Nephron progenitor cell (in vitro differentiated cells): ENCODE results near the gene PI4KA.
A peak's percentile ranks its signal among the peaks of the same experiment; 100 is the strongest.

Source experiments
- DNase-seq: peaks from one replicate; pipeline ENCODE4 v3.0.0; 2021
- H3K27ac Mint-ChIP-seq: 2 replicates; pipeline ENCODE4 v1.8.0; 2021; ENCODE audit warnings: mild to moderate bottlenecking, moderate library complexity, mixed read lengths
- H3K27me3 Mint-ChIP-seq: 2 replicates; pipeline ENCODE4 v1.8.0; 2021; ENCODE audit warnings: mild to moderate bottlenecking, low read depth, mixed read lengths; ENCODE audit not compliant: poor library complexity
- H3K36me3 Mint-ChIP-seq: 2 replicates; pipeline ENCODE4 v1.8.0; 2021; ENCODE audit warnings: low read depth, mixed read lengths
- H3K4me1 Mint-ChIP-seq: 2 replicates; pipeline ENCODE4 v1.8.0; 2021; ENCODE audit warnings: mixed read lengths
- H3K4me3 Mint-ChIP-seq: 2 replicates; pipeline ENCODE4 v1.8.0; 2021; ENCODE audit warnings: mild to moderate bottlenecking, moderate library complexity, mixed read lengths
- H3K9me3 Mint-ChIP-seq: 2 replicates; pipeline ENCODE4 v1.8.0; 2021; ENCODE audit warnings: mild to moderate bottlenecking, moderate library complexity, mixed read lengths
- TF ChIP-seq, protein P1 (sequence below): fragments of 200-600 bp; sonication (generic); IDR thresholded peaks from 2 replicates; pipeline ENCODE4 v1.5.0; 2021; ENCODE audit warnings: antibody characterized with exemption

Gene PI4KA

DNA sequence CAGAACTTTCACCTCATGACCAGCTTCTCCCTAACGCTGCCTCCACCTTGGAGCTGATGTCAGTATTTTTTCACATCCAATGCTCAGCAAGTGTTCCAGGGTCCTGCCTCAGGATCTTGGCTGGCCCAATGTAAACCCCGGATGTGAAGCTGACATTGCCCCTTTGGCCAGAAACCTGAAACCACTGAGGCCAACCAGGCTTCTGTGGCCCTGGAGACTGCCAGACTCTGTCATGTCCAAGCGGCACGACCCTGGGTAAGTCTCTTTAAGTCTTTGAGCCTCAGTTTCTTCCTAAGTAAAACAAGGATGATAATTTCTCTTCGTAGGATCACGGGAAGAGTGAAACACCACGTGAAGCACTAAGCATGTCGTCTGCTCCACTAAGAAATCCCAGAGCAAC is 61.9 kb downstream of the PI4KA start:
- peaks cover 59% of the 10 kb centered on the region for H3K36me3 Mint-ChIP-seq
- peaks cover 12% of the 10 kb centered on the region for H3K4me1 Mint-ChIP-seq
- no peak overlapping the region for H3K27ac Mint-ChIP-seq
- TF ChIP-seq, protein P1, sequence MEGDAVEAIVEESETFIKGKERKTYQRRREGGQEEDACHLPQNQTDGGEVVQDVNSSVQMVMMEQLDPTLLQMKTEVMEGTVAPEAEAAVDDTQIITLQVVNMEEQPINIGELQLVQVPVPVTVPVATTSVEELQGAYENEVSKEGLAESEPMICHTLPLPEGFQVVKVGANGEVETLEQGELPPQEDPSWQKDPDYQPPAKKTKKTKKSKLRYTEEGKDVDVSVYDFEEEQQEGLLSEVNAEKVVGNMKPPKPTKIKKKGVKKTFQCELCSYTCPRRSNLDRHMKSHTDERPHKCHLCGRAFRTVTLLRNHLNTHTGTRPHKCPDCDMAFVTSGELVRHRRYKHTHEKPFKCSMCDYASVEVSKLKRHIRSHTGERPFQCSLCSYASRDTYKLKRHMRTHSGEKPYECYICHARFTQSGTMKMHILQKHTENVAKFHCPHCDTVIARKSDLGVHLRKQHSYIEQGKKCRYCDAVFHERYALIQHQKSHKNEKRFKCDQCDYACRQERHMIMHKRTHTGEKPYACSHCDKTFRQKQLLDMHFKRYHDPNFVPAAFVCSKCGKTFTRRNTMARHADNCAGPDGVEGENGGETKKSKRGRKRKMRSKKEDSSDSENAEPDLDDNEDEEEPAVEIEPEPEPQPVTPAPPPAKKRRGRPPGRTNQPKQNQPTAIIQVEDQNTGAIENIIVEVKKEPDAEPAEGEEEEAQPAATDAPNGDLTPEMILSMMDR: no peak
- H3K4me3 Mint-ChIP-seq: no peak overlapping the region
- no peaks in the 10 kb centered on the region for H3K9me3 Mint-ChIP-seq
- peaks cover 2% of the 10 kb centered on the region for H3K27me3 Mint-ChIP-seq
- DNase-seq: no peak

DNA sequence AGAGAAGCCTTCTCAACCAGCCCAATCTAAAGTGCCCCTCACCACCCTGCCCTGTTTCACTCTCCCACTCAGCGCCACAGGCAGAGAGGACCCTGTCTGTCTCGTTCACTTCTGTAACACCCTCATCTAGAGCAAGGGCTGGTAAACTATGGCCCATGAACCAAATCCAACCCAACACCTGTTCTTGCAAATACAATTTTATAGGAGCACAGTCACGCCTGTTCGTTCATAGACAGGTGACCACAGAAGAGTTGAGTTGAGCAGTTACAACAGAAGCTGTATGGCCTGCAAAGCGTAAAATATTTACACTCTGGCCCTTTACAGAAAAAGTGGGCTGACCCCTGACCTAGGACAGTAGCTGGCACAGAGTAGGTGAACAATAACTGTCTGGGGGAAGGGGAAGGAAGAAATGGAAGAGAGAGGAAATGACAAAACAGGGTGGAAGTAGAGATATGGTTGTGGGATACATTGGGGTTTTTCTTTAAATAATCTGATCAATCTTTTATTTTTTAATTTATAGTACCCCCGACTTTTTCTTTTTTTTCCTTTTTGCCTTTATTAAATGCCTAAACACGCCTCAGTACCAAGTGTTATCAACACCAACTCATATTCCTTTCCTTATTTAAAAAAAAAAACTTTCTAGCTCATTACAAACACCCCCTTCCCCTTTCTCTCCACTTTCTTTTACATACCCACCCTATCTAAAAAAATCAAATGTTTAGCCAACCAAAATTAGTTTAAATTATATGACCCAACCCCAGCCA is 63.8 kb downstream of the PI4KA start:
- Mint-ChIP-seq H3K4me1 (peaks cover 12% of the 10 kb centered on the region), H3K36me3 (peaks cover 62% of the 10 kb centered on the region), H3K27me3 (peaks cover 2% of the 10 kb centered on the region)

GRCh38 chr22:20793748-20794649 is 64.6 kb downstream of the PI4KA start:
- H3K36me3 Mint-ChIP-seq: peaks cover 54% of the 10 kb centered on the region

More for the DNA sequence above, 63.8 kb downstream of the PI4KA start:
- Mint-ChIP-seq H3K27ac (peak overlapping the region; percentile 34), H3K4me3 (no peak overlapping the region), H3K9me3 (no peaks in the 10 kb centered on the region)
- TF ChIP-seq, protein P1: no peak
- no peak for DNase-seq

DNA sequence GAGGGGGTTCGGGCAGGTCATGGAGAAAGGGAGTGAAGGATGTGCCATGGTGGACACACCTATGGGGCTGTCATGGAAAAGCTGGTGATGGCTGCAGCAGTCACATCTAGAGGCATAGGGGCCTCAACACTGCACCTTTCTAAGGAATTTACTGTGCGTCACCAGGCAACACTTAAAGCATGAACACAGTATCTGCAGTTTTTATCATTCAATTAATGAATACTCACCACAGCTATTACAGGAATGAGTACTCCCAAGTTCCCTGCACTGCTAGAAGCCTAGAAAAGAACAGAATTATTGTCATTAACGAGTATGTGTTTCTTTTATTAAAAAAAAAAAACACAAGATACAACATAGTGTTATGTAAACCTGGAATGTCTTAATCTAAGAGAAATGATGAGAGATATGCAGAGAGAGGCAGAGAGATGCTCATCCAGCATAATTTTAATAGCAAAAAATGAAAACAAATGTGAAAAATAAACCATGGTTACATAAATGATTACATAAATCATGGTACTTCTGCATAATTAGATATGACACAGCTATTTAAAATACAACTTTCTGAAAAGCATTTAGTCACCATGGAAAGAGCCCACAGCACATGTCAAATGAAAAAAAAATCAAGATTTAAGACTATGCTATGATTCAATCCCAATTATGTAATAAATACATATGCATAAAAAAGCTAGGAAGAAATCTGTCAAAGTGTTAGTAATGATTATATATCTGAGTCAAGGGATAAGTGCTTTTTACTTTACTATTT is 65.5 kb downstream of the PI4KA start:
- Mint-ChIP-seq H3K4me3 (no peak overlapping the region), H3K36me3 (peaks cover 46% of the 10 kb centered on the region), H3K9me3 (no peaks in the 10 kb centered on the region), H3K27me3 (peaks cover 2% of the 10 kb centered on the region), H3K27ac (no peak overlapping the region), H3K4me1 (peaks cover 12% of the 10 kb centered on the region)
- TF ChIP-seq, protein P1: no peak
- DNase-seq: no peak

More at GRCh38 chr22:20793748-20794649, 64.6 kb downstream of the PI4KA start:
- Mint-ChIP-seq H3K27ac (peak overlapping the region; percentile 34), H3K4me1 (peaks cover 12% of the 10 kb centered on the region), H3K9me3 (no peaks in the 10 kb centered on the region), H3K4me3 (no peak overlapping the region), H3K27me3 (peaks cover 2% of the 10 kb centered on the region)
- TF ChIP-seq, protein P1: no peak
- DNase-seq: no peak

- TF ChIP-seq, protein P1: no peak
- Mint-ChIP-seq H3K4me3 (no peak overlapping the region), H3K9me3 (no peaks in the 10 kb centered on the region), H3K36me3 (peaks cover 39% of the 10 kb centered on the region), H3K4me1 (peaks cover 12% of the 10 kb centered on the region), H3K27ac (no peak overlapping the region), H3K27me3 (peaks cover 2% of the 10 kb centered on the region)
- no peak for DNase-seq
Measured at GRCh38 chr22:20792221-20792965, 66.2 kb downstream of the PI4KA start.
